Thyroid gland (tissue), 4 donors: Measurements from ENCODE around the gene KMT2D.
"Not testable (repeated sequence)": the region's sequence is repeated elsewhere in the genome, so short reads cannot be mapped to it uniquely, and the experiment has no call there.

Experiments used
- POLR2A ChIP-seq, 2 donors: fragments of 450-650 bp; IDR thresholded peaks; one replicate each; pipeline ENCODE4 v1.6.1; 2017; ENCODE audit warnings: antibody characterized with exemption in 2 of 2, mild to moderate bottlenecking in 2 of 2, moderate library complexity in 1 of 2
- TF ChIP-seq, protein P1 (sequence below), 6 experiments: fragments of 200-600 bp in 3 of 6; fragments of 450-650 bp in 3 of 6; sonication (generic) in 3 of 6; IDR thresholded peaks; one replicate each; pipeline ENCODE4 v1.5.1; 2016 to 2019; ENCODE audit warnings: antibody characterized with exemption in 6 of 6, mild to moderate bottlenecking in 2 of 6, inconsistent platforms in 1 of 6, moderate library complexity in 1 of 6

- TF ChIP-seq, protein P1, sequence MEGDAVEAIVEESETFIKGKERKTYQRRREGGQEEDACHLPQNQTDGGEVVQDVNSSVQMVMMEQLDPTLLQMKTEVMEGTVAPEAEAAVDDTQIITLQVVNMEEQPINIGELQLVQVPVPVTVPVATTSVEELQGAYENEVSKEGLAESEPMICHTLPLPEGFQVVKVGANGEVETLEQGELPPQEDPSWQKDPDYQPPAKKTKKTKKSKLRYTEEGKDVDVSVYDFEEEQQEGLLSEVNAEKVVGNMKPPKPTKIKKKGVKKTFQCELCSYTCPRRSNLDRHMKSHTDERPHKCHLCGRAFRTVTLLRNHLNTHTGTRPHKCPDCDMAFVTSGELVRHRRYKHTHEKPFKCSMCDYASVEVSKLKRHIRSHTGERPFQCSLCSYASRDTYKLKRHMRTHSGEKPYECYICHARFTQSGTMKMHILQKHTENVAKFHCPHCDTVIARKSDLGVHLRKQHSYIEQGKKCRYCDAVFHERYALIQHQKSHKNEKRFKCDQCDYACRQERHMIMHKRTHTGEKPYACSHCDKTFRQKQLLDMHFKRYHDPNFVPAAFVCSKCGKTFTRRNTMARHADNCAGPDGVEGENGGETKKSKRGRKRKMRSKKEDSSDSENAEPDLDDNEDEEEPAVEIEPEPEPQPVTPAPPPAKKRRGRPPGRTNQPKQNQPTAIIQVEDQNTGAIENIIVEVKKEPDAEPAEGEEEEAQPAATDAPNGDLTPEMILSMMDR (IDR thresholded peaks at IDR 0.05) = not testable (repeated sequence)
- not testable (repeated sequence) for TF ChIP-seq POLR2A (IDR thresholded peaks at IDR 0.05)
These were observed 1.3 kb upstream of the KMT2D start for GRCh38 chr12:49061916-49062315.
